Activated CD8-positive, alpha-beta memory T cell treated with anti-CD3 and anti-CD28 coated beads for 1 hour (primary cell): Measurements from ENCODE around the gene AK5.

ENCODE experiments used
- DNase-seq, 2 donors: peaks; one replicate each; pipeline ENCODE4 v3.0.0-alpha.2; 2020; ENCODE audit warnings: low read depth in 1 of 2; ENCODE audit errors: extremely low read depth in 1 of 2

The AK5 gene

GRCh38 chr1:77430966-77431690 lies 149.3 kb downstream of the AK5 start:
- DNase-seq = no peak

DNA sequence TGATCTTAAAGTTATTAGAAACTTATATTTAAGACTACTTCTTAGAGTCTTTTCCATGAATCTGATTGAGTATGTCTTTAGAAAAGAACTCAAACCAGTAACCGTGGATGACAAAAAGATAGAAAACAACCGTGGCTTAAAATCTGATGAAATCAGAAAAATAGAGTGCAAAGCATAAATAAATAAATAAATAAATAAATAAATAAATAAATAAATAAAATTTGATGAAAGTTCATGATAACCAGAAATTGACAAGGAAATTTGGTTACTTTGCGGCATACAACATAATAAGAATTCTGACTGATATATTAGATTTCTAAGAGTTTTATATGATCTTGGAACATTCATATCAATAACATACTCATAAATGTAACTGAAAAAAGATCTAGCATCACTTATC lies 152.1 kb downstream of the AK5 start:
- DNase-seq = no peak

GRCh38 chr1:77434967-77435366 lies 153.1 kb downstream of the AK5 start:
- no peak for DNase-seq

GRCh38 chr1:77438236-77438913 lies 156.6 kb downstream of the AK5 start:
- no peak for DNase-seq

DNA sequence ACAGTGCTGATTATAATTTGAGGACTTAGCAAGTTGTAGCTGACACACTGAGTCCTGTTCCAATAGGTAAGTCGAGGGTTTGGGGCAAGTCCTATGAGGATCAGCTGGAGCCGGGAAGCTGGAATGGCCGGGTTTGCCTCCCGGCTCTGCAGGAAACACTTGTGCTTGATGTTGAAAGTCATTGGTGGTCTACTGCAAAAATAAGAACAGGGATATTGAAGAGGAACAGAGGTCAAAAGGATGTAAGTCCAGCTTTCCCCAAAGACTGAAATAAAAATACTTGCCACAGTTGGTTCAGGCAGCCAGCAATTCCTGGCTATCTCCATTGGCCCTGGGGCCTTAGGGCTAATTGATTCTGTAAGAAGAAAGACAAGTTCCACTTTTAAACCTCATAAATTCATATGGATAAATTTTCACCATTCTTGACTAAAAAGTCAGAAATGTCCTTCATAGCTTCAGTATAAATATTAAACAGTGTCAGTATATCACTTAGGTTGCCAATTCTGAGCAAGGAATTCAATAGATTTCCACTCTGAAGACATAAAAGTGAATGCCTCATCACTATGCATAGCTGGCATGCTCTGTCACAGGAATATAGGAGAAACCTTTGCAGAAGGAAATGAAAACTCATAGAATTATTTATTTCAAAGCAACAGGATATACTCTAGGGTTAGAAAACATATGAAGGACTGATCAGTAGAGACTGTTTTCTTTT lies 165.2 kb downstream of the AK5 start:
- DNase-seq = no peak

DNA sequence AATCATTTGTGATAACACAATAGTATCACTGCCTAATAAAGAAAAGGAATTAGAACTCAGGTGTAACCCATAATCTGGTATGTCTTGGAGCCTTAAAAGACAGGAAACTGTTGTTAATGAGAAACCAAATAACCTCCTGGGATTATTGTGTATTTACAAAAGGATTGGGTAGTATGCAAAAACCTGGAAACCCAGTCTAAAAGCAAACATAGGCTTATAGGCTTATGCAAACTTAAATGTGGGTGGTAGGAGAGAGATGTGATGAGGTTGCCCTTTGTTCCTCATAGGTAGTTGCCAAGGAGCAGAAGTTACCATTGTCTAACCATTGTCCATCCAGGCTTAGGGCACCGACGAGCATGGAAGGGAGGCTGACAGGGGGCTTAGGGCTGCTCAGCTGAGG lies 165.8 kb downstream of the AK5 start:
- no peak for DNase-seq

DNA sequence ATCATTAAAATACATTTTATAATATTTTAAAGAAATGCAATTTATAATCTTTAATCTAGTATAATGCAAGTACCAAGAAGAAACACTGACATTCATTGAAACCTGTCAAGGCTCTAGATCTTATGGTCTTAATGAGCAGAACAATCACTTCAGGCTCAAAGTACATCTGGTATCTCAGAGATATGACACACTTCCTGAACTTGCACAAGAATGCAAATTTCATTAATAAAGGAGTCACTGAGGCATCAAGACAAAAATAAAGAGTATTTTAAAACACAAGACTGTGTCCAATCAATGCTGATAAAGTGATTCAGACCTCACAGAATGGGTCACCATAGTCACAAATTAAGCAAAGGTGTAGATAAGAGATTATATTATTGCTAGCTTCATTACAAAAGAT lies 178.1 kb downstream of the AK5 start:
- no peak for DNase-seq

- no peak for DNase-seq
Measured at GRCh38 chr1:77461691-77462090, 179.9 kb downstream of the AK5 start.

DNA sequence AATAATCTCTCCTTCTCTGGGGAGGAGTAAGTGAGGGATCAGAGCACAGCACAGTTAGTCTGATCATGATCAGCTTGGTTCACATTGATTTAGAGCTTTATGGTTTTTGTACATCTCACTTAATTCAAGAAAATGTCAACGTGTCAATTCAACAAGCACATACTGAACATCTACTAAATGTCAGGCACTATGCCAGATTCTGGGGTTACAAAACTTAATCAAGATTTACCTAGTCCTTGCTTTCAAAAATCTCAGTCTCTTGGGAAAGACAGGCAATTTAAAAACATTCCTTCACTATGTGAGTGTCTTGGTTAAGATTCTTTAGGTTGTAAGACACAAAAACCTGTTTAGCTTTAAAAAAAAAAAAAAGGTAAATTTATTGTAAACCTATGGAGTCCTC lies 181.4 kb downstream of the AK5 start:
- DNase-seq = no peak

GRCh38 chr1:77465139-77465538 lies 183.3 kb downstream of the AK5 start:
- DNase-seq = no peak

DNA sequence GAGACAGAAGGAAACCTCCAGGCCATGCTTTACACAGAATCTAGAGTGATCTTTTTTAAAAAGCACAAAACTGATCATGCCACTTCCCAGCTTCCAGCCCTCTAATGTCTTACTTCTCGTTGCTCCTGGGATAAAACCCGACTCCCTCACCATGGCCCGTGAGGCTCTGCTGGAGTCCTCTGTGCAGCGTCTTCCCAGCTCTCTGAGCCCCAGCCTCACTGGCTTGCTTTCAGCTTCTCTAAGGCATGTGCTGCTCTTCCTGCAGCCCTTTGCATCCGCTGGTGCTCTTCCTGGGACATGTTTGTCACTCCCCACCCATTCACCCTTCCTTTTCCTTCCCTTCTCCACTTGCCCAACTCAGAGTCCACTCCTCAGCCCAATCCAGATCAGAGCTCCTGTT lies 184.1 kb downstream of the AK5 start:
- DNase-seq = no peak

- no peak for DNase-seq
Measured at GRCh38 chr1:77467021-77467595, 185.3 kb downstream of the AK5 start.

DNA sequence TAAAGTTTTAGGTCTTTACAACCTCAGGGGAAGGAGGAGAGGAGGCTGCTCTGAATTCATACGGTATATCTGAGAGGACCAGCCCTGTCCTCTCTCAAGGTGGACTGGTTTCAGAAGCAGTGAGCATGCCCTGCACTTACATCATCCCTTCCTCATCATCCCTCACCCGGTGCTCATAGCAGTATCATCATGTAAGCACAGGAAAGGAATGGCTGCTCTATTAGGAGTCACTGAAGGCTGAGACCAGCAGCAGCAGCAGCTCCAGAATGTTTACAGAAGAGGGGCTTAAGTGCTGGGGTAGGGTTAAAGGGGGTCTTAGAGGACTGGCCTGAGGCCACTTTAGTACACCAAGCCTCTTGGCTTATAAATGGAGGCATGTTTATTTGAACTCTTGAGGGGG lies 185.9 kb downstream of the AK5 start:
- DNase-seq = no peak

DNA sequence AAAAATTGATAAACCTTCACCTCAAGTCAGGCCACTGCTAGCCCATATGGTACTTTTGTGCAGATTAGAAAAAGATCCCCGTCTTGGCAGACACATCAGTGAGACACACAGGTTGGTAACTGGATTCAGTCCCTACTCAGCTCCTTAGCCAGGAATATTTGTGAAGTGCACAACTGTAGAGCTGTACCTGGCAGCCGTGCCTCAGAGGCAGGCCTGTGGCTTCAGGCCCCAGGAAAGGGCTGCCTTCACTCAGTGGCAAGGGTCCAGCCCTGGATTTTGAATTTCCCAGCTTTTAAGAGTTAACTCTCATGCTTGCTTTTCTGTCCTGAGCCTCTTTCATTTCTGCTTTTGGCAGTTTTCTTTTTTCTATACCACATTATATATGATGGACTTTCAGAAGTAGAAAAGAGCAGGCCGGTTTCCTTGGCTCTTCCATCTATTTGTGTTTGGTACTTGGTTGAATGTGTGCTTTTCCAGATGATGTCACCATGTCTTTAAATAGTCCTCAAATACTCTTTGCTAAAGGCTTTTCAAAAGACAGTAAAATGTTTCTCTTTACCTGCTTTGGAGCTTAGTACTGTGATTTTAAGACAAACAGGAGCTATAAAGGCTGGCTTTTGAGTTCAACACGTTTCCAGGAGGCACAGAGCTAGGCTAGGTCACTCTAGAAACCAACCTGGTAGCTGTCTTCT lies 186.6 kb downstream of the AK5 start:
- DNase-seq = no peak

- DNase-seq = no peak
Measured at GRCh38 chr1:77468949-77469710, 187.3 kb downstream of the AK5 start.

GRCh38 chr1:77471691-77472090 lies 189.9 kb downstream of the AK5 start:
- no peak for DNase-seq

DNA sequence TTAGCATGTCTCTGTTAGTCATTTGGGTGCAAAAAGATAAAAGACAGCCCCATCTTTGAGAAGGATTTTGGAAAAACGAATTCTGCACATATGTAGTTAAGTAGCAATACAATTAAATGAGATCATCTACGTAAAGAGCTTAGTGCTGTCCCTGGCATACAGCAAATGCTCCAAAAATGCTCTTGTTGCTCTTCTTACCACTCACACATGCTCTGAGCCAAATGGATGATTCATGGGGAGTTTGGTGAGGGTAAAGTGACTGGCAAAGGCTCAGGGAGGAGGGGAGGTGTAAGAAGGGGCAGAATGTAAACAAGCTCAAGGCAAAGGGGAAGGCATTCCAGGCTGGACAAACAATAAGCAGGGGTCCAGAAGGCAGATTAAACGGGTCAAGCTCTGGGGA lies 191.9 kb downstream of the AK5 start:
- DNase-seq = no peak

GRCh38 chr1:77475641-77476040 lies 193.8 kb downstream of the AK5 start:
- DNase-seq = no peak

GRCh38 chr1:77476475-77476874 lies 194.7 kb downstream of the AK5 start:
- no peak for DNase-seq

- no peak for DNase-seq
Measured at GRCh38 chr1:77484334-77484733, 202.5 kb downstream of the AK5 start.
